MM.1S (cell line): ENCODE measurements around the gene TMEM178B.

Source experiments
- DNase-seq: peaks from one replicate; pipeline ENCODE4 v3.0.0-alpha.2; 2015
- H2AFZ ChIP-seq: fragments of 300-600 bp; sonication (generic); 2 replicates; pipeline ENCODE4 v1.6.0; 2016; ENCODE audit warnings: antibody characterized with exemption, low read length
- H3F3A ChIP-seq: fragments of 300-600 bp; sonication (generic); 2 replicates; pipeline ENCODE4 v1.6.1; 2016; ENCODE audit warnings: mild to moderate bottlenecking, antibody characterized with exemption, low read length, moderate library complexity, mixed read lengths; ENCODE audit not compliant: insufficient read depth
- H3K27ac ChIP-seq: fragments of 300-600 bp; sonication (generic); 2 replicates; pipeline ENCODE4 v1.5.1; 2016; ENCODE audit warnings: mild to moderate bottlenecking, low read length
- H3K27me3 ChIP-seq: fragments of 300-600 bp; sonication (generic); replicated peaks from 2 replicates; pipeline ENCODE4 v1.6.0; 2016; ENCODE audit warnings: low read length; ENCODE audit not compliant: insufficient read depth
- H3K36me3 ChIP-seq: fragments of 300-600 bp; sonication (generic); replicated peaks from 2 replicates; pipeline ENCODE4 v1.6.1; 2016; ENCODE audit warnings: mild to moderate bottlenecking, low read length, mixed read lengths; ENCODE audit not compliant: insufficient read depth
- H3K4me1 ChIP-seq: fragments of 300-600 bp; sonication (generic); 2 replicates; pipeline ENCODE4 v1.6.1; 2016; ENCODE audit warnings: low read length, mixed read lengths
- H3K4me2 ChIP-seq: fragments of 300-600 bp; sonication (generic); 2 replicates; pipeline ENCODE4 v1.6.0; 2016; ENCODE audit warnings: low read depth, low read length
- H3K4me3 ChIP-seq: fragments of 300-600 bp; sonication (generic); 2 replicates; pipeline ENCODE4 v1.5.1; 2016; ENCODE audit warnings: low read length, mixed read lengths
- H3K79me2 ChIP-seq: fragments of 300-600 bp; sonication (generic); 2 replicates; pipeline ENCODE4 v1.6.1; 2016; ENCODE audit warnings: mixed run types, low read length, mixed read lengths
- H3K9ac ChIP-seq: fragments of 300-600 bp; sonication (generic); 2 replicates; pipeline ENCODE4 v1.6.1; 2016; ENCODE audit warnings: low read length, mixed read lengths
- H3K9me2 ChIP-seq: fragments of 300-600 bp; sonication (generic); replicated peaks from 2 replicates; pipeline ENCODE4 v1.6.1; 2016; ENCODE audit warnings: mild to moderate bottlenecking, low read length, mixed read lengths; ENCODE audit not compliant: insufficient read depth
- H3K9me3 ChIP-seq: fragments of 300-600 bp; sonication (generic); replicated peaks from 2 replicates; pipeline ENCODE4 v1.6.1; 2016; ENCODE audit warnings: mild to moderate bottlenecking, low read length, mixed read lengths; ENCODE audit not compliant: insufficient read depth
- H4K20me1 ChIP-seq: fragments of 300-600 bp; sonication (generic); 2 replicates; pipeline ENCODE4 v1.6.1; 2016; ENCODE audit warnings: mild to moderate bottlenecking, low read length, moderate library complexity, mixed read lengths; ENCODE audit not compliant: insufficient read depth
- EZH2 ChIP-seq: fragments of 300-600 bp; sonication (generic); optimal IDR thresholded peaks from 2 replicates; pipeline ENCODE3; 2017; ENCODE audit warnings: low read depth, mild to moderate bottlenecking, antibody characterized with exemption, low read length, mixed read lengths
- EZH2phosphoT487 ChIP-seq: fragments of 300-600 bp; sonication (generic); IDR thresholded peaks from 2 replicates; pipeline ENCODE4 v1.6.1; 2018; ENCODE audit warnings: antibody characterized with exemption, low read length
- TF ChIP-seq, protein P1 (sequence below): fragments of 300-600 bp; sonication (generic); IDR thresholded peaks from 2 replicates; pipeline ENCODE4 v1.5.1; 2016; ENCODE audit warnings: antibody characterized with exemption, low read length, mixed read lengths

Gene TMEM178B

DNA sequence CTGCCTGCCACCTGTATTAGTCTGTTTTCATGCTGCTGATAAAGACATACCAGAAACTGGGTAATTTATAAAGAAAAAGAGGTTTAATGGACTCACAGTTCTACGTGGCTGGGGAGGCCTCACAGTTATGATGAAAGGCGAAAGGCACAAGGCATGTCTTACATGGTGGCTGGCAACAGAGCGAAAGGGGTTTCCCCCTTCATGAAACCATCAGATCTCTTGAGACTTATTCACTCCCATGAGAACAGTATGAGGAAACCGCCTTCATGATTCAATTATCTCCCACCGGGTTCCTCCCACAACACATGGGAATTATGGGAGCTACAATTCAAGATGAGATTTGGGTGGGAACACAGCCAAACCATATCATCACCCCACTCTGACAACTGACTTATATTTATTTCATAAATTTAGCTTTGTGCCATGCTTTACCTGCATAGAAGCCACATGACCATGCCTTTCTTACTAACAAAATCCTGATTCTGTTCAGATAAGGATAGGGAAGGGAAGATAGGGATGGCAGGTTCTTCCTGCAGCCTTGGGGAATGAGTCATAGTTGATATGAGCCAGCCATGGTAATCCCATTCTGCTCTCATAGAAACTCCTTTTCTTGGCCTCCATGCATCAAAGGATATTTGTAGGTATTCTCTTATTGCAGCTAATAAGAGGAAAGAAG, 286.0 kb downstream of the TMEM178B start:
- no peak overlapping the region for H3K9ac ChIP-seq
- H3K27ac ChIP-seq = no peak overlapping the region
- no peaks in the 10 kb centered on the region for H3K79me2 ChIP-seq
- no peak for DNase-seq
- no peak overlapping the region for H3K4me3 ChIP-seq
- no peaks in the 10 kb centered on the region for H3F3A ChIP-seq
- H4K20me1 ChIP-seq = no peaks in the 10 kb centered on the region
- H3K27me3 ChIP-seq = no peaks in the 10 kb centered on the region
- TF ChIP-seq EZH2phosphoT487 (no peak), EZH2 (no peak)
- TF ChIP-seq, protein P1, sequence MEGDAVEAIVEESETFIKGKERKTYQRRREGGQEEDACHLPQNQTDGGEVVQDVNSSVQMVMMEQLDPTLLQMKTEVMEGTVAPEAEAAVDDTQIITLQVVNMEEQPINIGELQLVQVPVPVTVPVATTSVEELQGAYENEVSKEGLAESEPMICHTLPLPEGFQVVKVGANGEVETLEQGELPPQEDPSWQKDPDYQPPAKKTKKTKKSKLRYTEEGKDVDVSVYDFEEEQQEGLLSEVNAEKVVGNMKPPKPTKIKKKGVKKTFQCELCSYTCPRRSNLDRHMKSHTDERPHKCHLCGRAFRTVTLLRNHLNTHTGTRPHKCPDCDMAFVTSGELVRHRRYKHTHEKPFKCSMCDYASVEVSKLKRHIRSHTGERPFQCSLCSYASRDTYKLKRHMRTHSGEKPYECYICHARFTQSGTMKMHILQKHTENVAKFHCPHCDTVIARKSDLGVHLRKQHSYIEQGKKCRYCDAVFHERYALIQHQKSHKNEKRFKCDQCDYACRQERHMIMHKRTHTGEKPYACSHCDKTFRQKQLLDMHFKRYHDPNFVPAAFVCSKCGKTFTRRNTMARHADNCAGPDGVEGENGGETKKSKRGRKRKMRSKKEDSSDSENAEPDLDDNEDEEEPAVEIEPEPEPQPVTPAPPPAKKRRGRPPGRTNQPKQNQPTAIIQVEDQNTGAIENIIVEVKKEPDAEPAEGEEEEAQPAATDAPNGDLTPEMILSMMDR = no peak
- H2AFZ ChIP-seq = no peak overlapping the region
- H3K4me2 ChIP-seq = no peak overlapping the region
- no peaks in the 10 kb centered on the region for H3K9me2 ChIP-seq
- no peaks in the 10 kb centered on the region; the same call in 1 of the 2 replicates for H3K4me1 ChIP-seq
- H3K9me3 ChIP-seq = no peaks in the 10 kb centered on the region
- H3K36me3 ChIP-seq = no peaks in the 10 kb centered on the region

GRCh38 chr7:141360416-141360760, 286.5 kb downstream of the TMEM178B start:
- TF ChIP-seq EZH2 (no peak), EZH2phosphoT487 (no peak)
- TF ChIP-seq, protein P1 = no peak
- no peaks in the 10 kb centered on the region for H3K36me3 ChIP-seq
- no peaks in the 10 kb centered on the region for H3F3A ChIP-seq
- H3K4me1 ChIP-seq = no peaks in the 10 kb centered on the region
- no peaks in the 10 kb centered on the region for H4K20me1 ChIP-seq
- no peak overlapping the region for H2AFZ ChIP-seq
- H3K9ac ChIP-seq = no peak overlapping the region
- no peaks in the 10 kb centered on the region for H3K9me2 ChIP-seq
- no peak overlapping the region for H3K4me2 ChIP-seq
- H3K4me3 ChIP-seq = no peak overlapping the region
- no peaks in the 10 kb centered on the region for H3K9me3 ChIP-seq
- no peak overlapping the region for H3K27ac ChIP-seq
- no peak for DNase-seq
- H3K79me2 ChIP-seq = no peaks in the 10 kb centered on the region
- H3K27me3 ChIP-seq = no peaks in the 10 kb centered on the region

DNA sequence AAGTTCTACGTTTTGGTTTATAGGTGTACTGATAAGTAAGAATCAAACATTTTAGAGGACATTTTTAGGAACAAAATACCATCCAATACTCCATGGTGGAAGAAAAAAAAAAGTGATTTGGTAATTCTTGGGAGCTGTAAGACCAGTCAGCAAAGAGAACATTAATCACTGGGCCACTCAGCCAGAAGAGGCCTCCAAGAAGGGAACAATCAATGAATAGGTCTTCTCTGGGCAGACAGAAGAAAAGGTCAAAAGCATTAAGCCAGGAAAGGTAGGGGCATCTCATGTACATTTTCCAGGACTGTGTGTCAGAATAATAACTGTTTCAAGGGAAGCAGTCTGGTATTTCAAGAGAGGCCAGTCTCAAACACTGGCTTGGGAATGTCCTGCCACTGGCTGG, 286.9 kb downstream of the TMEM178B start:
- H3K9ac ChIP-seq = no peak overlapping the region
- no peaks in the 10 kb centered on the region for H3K27me3 ChIP-seq
- H3K4me2 ChIP-seq = no peak overlapping the region
- no peaks in the 10 kb centered on the region for H3K9me2 ChIP-seq
- H3K79me2 ChIP-seq = no peaks in the 10 kb centered on the region
- H4K20me1 ChIP-seq = no peaks in the 10 kb centered on the region
- no peak overlapping the region for H3K4me3 ChIP-seq
- TF ChIP-seq EZH2 (no peak), EZH2phosphoT487 (no peak)
- TF ChIP-seq, protein P1 = no peak
- H3F3A ChIP-seq = no peaks in the 10 kb centered on the region
- H2AFZ ChIP-seq = no peak overlapping the region
- no peaks in the 10 kb centered on the region for H3K36me3 ChIP-seq
- no peak for DNase-seq
- H3K4me1 ChIP-seq = no peaks in the 10 kb centered on the region
- H3K9me3 ChIP-seq = no peaks in the 10 kb centered on the region
- no peak overlapping the region for H3K27ac ChIP-seq
